ENCODE measurements around the gene AKT1. TPM values are rescaled to one million over a fixed set of nuclear protein-coding genes. Genes with fewer than 3 reads are reported as not detected.
A peak's percentile ranks its signal among the peaks of the same experiment; 100 is the strongest.

Gene AKT1
- total and polyA plus RNA-seq, 2 of the 13 experiments (the other 11 are each of a cell fraction or from before 2014, with no cell fraction given), result 96.2 to 116 TPM

DNA sequence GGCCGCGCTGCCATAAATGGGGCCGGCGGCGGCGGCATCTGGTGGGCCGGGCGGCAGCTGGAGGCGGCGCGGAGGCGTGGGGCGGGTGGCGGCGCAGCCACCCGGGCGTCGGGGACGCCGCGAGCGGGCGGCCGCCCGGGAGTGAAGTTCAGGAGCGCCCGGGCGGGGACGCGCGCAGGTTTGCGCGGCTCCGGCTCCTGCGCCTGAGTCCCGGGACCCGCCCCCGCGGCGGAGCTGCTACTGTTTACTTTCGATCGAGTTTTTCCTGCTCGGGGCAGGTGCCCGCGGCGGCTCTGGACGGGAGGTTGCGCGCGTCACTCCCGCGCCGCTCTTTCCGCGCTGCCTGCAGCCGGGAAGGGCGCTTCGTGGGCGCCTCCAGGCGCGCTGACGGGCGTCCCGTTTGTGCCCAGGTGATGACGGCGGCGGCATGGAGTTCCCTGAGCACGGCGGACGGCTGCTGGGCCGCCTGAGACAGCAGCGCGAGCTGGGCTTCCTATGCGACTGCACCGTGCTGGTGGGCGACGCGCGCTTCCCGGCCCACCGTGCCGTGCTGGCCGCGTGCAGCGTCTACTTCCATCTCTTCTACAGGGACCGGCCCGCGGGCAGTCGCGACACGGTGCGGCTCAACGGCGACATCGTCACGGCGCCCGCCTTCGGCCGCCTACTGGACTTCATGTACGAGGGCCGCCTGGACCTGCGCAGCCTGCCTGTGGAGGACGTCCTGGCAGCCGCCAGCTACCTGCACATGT, 5.4 kb upstream of the AKT1 start, which contains the start of gene ZBTB42 (continued):
- TF ChIP-seq, protein P1, sequence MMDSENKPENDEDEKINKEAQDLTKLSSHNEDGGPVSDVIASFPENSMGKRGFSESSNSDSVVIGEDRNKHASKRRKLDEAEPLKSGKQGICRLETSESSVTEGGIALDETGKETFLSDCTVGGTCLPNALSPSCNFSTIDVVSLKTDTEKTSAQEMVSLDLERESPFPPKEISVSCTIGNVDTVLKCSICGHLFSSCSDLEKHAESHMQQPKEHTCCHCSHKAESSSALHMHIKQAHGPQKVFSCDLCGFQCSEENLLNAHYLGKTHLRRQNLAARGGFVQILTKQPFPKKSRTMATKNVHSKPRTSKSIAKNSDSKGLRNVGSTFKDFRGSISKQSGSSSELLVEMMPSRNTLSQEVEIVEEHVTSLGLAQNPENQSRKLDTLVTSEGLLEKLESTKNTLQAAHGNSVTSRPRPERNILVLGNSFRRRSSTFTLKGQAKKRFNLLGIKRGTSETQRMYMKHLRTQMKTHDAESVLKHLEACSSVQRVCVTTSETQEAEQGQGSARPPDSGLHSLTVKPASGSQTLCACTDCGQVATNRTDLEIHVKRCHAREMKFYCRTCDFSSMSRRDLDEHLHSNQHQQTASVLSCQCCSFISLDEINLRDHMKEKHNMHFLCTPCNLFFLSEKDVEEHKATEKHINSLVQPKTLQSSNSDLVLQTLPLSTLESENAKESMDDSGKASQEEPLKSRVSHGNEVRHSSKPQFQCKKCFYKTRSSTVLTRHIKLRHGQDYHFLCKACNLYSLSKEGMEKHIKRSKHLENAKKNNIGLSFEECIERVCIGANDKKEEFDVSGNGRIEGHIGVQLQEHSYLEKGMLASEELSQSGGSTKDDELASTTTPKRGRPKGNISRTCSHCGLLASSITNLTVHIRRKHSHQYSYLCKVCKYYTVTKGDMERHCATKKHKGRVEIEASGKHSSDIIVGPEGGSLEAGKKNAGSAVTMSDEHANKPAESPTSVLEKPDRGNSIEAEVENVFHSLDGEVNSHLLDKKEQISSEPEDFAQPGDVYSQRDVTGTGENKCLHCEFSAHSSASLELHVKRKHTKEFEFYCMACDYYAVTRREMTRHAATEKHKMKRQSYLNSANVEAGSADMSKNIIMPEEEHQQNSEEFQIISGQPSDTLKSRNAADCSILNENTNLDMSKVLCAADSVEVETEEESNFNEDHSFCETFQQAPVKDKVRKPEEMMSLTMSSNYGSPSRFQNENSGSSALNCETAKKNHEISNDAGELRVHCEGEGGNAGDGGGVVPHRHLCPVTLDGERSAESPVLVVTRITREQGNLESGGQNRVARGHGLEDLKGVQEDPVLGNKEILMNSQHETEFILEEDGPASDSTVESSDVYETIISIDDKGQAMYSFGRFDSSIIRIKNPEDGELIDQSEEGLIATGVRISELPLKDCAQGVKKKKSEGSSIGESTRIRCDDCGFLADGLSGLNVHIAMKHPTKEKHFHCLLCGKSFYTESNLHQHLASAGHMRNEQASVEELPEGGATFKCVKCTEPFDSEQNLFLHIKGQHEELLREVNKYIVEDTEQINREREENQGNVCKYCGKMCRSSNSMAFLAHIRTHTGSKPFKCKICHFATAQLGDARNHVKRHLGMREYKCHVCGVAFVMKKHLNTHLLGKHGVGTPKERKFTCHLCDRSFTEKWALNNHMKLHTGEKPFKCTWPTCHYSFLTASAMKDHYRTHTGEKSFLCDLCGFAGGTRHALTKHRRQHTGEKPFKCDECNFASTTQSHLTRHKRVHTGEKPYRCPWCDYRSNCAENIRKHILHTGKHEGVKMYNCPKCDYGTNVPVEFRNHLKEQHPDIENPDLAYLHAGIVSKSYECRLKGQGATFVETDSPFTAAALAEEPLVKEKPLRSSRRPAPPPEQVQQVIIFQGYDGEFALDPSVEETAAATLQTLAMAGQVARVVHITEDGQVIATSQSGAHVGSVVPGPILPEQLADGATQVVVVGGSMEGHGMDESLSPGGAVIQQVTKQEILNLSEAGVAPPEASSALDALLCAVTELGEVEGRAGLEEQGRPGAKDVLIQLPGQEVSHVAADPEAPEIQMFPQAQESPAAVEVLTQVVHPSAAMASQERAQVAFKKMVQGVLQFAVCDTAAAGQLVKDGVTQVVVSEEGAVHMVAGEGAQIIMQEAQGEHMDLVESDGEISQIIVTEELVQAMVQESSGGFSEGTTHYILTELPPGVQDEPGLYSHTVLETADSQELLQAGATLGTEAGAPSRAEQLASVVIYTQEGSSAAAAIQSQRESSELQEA (CRISPR knock-in tag; IDR thresholded peaks at IDR 0.05; ENCODE audit: not compliant biosample characterization), result peak; percentile 32
- TF ChIP-seq, protein P2, sequence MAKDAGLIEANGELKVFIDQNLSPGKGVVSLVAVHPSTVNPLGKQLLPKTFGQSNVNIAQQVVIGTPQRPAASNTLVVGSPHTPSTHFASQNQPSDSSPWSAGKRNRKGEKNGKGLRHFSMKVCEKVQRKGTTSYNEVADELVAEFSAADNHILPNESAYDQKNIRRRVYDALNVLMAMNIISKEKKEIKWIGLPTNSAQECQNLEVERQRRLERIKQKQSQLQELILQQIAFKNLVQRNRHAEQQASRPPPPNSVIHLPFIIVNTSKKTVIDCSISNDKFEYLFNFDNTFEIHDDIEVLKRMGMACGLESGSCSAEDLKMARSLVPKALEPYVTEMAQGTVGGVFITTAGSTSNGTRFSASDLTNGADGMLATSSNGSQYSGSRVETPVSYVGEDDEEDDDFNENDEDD (CRISPR knock-in tag; IDR thresholded peaks at IDR 0.05; ENCODE audit: borderline replicate concordance), result peak; percentile 16; the same call in 1 of the 2 replicates
- TF ChIP-seq REPIN1 (CRISPR knock-in tag; IDR thresholded peaks at IDR 0.05; ENCODE audit: borderline replicate concordance, low read depth) (peak; percentile 43; the same call in 1 of the 2 replicates), SNAPC2 (CRISPR knock-in tag; IDR thresholded peaks at IDR 0.05) (0 out of 2 replicates have a peak, but pooled peaks have one; percentile 21), ERF (CRISPR knock-in tag; IDR thresholded peaks at IDR 0.05) (peak; percentile 15; the same call in 1 of the 2 replicates), HNF4G (IDR thresholded peaks at IDR 0.05; ENCODE audit: borderline replicate concordance, low read depth, low read length) (no peak), HNF4G (CRISPR knock-in tag; IDR thresholded peaks at IDR 0.05; ENCODE audit: borderline replicate concordance, low read depth) (peak; percentile 72; the same call in 1 of the 2 replicates), SPEN (CRISPR knock-in tag; IDR thresholded peaks at IDR 0.05; ENCODE audit: low read depth) (0 out of 2 replicates have a peak, but pooled peaks have one; percentile 20), ESRRA (CRISPR knock-in tag; IDR thresholded peaks at IDR 0.05; ENCODE audit: low read depth) (no peak), ZNF138 (CRISPR knock-in tag; IDR thresholded peaks at IDR 0.05; ENCODE audit: low read depth) (0 out of 2 replicates have a peak, but pooled peaks have one; percentile 26), U2AF2 (IDR thresholded peaks at IDR 0.05; ENCODE audit: low read depth, low read length) (no peak)
- TF ChIP-seq, protein P3, sequence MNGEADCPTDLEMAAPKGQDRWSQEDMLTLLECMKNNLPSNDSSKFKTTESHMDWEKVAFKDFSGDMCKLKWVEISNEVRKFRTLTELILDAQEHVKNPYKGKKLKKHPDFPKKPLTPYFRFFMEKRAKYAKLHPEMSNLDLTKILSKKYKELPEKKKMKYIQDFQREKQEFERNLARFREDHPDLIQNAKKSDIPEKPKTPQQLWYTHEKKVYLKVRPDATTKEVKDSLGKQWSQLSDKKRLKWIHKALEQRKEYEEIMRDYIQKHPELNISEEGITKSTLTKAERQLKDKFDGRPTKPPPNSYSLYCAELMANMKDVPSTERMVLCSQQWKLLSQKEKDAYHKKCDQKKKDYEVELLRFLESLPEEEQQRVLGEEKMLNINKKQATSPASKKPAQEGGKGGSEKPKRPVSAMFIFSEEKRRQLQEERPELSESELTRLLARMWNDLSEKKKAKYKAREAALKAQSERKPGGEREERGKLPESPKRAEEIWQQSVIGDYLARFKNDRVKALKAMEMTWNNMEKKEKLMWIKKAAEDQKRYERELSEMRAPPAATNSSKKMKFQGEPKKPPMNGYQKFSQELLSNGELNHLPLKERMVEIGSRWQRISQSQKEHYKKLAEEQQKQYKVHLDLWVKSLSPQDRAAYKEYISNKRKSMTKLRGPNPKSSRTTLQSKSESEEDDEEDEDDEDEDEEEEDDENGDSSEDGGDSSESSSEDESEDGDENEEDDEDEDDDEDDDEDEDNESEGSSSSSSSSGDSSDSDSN (CRISPR knock-in tag; IDR thresholded peaks at IDR 0.05), result peak; percentile 65
- TF ChIP-seq, protein P4, sequence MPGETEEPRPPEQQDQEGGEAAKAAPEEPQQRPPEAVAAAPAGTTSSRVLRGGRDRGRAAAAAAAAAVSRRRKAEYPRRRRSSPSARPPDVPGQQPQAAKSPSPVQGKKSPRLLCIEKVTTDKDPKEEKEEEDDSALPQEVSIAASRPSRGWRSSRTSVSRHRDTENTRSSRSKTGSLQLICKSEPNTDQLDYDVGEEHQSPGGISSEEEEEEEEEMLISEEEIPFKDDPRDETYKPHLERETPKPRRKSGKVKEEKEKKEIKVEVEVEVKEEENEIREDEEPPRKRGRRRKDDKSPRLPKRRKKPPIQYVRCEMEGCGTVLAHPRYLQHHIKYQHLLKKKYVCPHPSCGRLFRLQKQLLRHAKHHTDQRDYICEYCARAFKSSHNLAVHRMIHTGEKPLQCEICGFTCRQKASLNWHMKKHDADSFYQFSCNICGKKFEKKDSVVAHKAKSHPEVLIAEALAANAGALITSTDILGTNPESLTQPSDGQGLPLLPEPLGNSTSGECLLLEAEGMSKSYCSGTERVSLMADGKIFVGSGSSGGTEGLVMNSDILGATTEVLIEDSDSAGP (CRISPR knock-in tag; IDR thresholded peaks at IDR 0.05; ENCODE audit: borderline replicate concordance), result peak; percentile 5; the same call in 1 of the 2 replicates
- TF ChIP-seq, protein P5, sequence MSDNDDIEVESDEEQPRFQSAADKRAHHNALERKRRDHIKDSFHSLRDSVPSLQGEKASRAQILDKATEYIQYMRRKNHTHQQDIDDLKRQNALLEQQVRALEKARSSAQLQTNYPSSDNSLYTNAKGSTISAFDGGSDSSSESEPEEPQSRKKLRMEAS (IDR thresholded peaks at IDR 0.05), result peak; percentile 59
